Measurements from ENCODE around the gene HSDL1. TPM values are rescaled to one million over a fixed set of nuclear protein-coding genes. Genes with fewer than 3 reads are reported as not detected.

Gene HSDL1
- total and polyA plus RNA-seq, 2 of the 4 experiments (the other 2 are of a cell fraction) = 11.6 to 18.3 TPM

DNA sequence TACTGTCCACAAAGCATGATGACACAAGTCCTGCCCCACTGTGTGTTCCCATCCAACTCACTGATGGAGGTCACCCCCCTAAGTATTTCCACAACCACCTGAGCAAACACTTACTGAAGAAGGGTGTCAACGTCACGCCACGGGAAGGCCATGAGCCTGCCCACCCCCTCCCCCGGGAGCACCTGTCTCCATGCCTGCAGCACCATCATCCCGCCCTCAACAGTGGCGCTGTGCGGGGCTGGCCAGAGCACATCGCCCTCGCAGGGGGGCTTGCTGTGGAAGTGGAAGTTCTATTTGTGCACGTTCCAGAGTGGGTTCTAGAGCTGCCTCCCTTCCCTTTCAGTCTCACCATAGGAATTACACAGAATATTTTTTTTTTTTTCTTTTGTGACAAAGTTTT, 24.0 kb downstream of the HSDL1 start:
- Histone ChIP-seq H2AK9ac (replicated peaks; ENCODE audit: low read depth, low read length, poor library complexity) (no peak overlapping the region), H3K4me1 (ENCODE audit: control insufficient read depth, insufficient read depth, low read length) (no peaks in the 10 kb centered on the region), H2BK5ac (ENCODE audit: low read depth, low read length, poor library complexity, severe bottlenecking) (no peak overlapping the region), H3K9me3 (ENCODE audit: control insufficient read depth, insufficient read depth, low read length) (no peaks in the 10 kb centered on the region), H3K79me1 (ENCODE audit: low read depth in 1 of 2, low read length in 2 of 2) (peaks cover 3 to 11% of the 10 kb centered on the region in 2 experiments; a peak in 3 of 4 replicates), H3K14ac (replicated peaks; ENCODE audit: low read depth, low read length) (no peak overlapping the region), H2BK20ac (ENCODE audit: low read depth, low read length) (no peak overlapping the region), H4K20me1 (ENCODE audit: insufficient read depth, low read length) (no peaks in the 10 kb centered on the region), H3K23ac (ENCODE audit: low read depth, low read length) (no peak overlapping the region), H3K4me2 (ENCODE audit: low read depth, low read length) (no peak overlapping the region), H3K36me3 (ENCODE audit: control insufficient read depth, insufficient read depth, low read length) (peaks cover 8% of the 10 kb centered on the region), H3K4ac (ENCODE audit: low read depth, low read length) (no peak overlapping the region), H3K27me3 (ENCODE audit: control insufficient read depth, insufficient read depth, low read length) (no peaks in the 10 kb centered on the region), H2BK15ac (ENCODE audit: low read depth, low read length) (no peak overlapping the region), H3K9ac (ENCODE audit: low read depth, low read length) (no peak overlapping the region), H3K56ac (ENCODE audit: extremely low read depth, insufficient read depth, low read length) (no peak overlapping the region), H2BK120ac (ENCODE audit: low read depth, low read length) (no peak overlapping the region), H2AFZ (replicated peaks; ENCODE audit: low read length, poor library complexity) (no peak overlapping the region), H4K8ac (ENCODE audit: low read depth in 2 of 2, low read length in 2 of 2) (no peak overlapping the region), H3K18ac (ENCODE audit: low read depth, low read length) (no peak overlapping the region), H4K91ac (ENCODE audit: insufficient read depth, low read depth, low read length) (no peak overlapping the region), H3K9me1 (ENCODE audit: insufficient read depth, low read length) (peaks cover 2% of the 10 kb centered on the region), H3K27ac (ENCODE audit: insufficient read depth, low read length) (no peak overlapping the region), H4K5ac (ENCODE audit: low read depth, low read length) (no peak overlapping the region), H2AK5ac (ENCODE audit: low read depth, low read length) (no peak overlapping the region), H3K4me3 (ENCODE audit: insufficient read depth, low read depth, low read length) (no peak overlapping the region)
- intact Hi-C loops (cut with micrococcal nuclease) = no loop called here
- in situ Hi-C loops (cut with MboI; ENCODE audit: low sequenced_read_pairs) = no loop called here
- ATAC-seq (ENCODE audit: low read depth) = no peak
- dilution Hi-C loops (cut with HindIII; ENCODE audit: low sequenced_read_pairs, unreplicated experiment) = no loop called here
- ChIA-PET CTCF (no interaction called here), POLR2A (ENCODE audit: unreplicated experiment) (no interaction called here)
- DNase-seq = no peak
- BruUV-seq (replicated peaks) = no TSS peak
- no CpG with 5 or more reads among the region's 10 CpGs for WGBS, 2 experiments (ENCODE audit: extremely low coverage in 2 of 2, insufficient read length in 1 of 2)
- TF ChIP-seq MAZ (IDR thresholded peaks at IDR 0.05; ENCODE audit: borderline replicate concordance, low read depth, low read length) (no peak), RFX5 (IDR thresholded peaks at IDR 0.05; ENCODE audit: low read depth, low read length) (no peak), RCOR1 (IDR thresholded peaks at IDR 0.05; ENCODE audit: insufficient replicate concordance, low read length) (no peak), RAD21 (IDR thresholded peaks at IDR 0.05; ENCODE audit: low read length) (no peak), CEBPB (IDR thresholded peaks at IDR 0.05; ENCODE audit: low read depth, low read length) (no peak), SMC3 (IDR thresholded peaks at IDR 0.05; ENCODE audit: low read depth, low read length) (no peak)
- TF ChIP-seq, protein P1, sequence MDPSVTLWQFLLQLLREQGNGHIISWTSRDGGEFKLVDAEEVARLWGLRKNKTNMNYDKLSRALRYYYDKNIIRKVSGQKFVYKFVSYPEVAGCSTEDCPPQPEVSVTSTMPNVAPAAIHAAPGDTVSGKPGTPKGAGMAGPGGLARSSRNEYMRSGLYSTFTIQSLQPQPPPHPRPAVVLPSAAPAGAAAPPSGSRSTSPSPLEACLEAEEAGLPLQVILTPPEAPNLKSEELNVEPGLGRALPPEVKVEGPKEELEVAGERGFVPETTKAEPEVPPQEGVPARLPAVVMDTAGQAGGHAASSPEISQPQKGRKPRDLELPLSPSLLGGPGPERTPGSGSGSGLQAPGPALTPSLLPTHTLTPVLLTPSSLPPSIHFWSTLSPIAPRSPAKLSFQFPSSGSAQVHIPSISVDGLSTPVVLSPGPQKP (IDR thresholded peaks at IDR 0.05; ENCODE audit: borderline replicate concordance, low read depth, low read length) = no peak
